SK-N-MC (cell line): ENCODE data around the gene LOXHD1.

Experiments used
- DNase-seq: peaks from one replicate; pipeline ENCODE4 v3.0.0-alpha.2; 2011; ENCODE audit warnings: low read depth, low spot score
- H3K27ac ChIP-seq: fragments of 200-600 bp; sonication (generic); 2 replicates; pipeline ENCODE4 v1.5.1; 2016; ENCODE audit warnings: mixed run types
- H3K36me3 ChIP-seq: fragments of 200-600 bp; sonication (generic); 2 replicates; pipeline ENCODE4 v1.6.1; 2017; ENCODE audit warnings: antibody characterized with exemption, low read length, mixed read lengths; ENCODE audit not compliant: insufficient read depth
- H3K4me3 ChIP-seq: fragments of 200-600 bp; sonication (generic); 2 replicates; pipeline ENCODE4 v1.5.1; 2016
- H3K9ac ChIP-seq: fragments of 200-600 bp; sonication (generic); 2 replicates; pipeline ENCODE4 v1.8.0; 2017; ENCODE audit warnings: mixed run types, mixed read lengths; ENCODE audit not compliant: insufficient read length
- H3K9me3 ChIP-seq: fragments of 200-600 bp; sonication (generic); 2 replicates; pipeline ENCODE4 v1.6.1; 2017; ENCODE audit warnings: low read depth, mild to moderate bottlenecking, antibody characterized with exemption, low read length, moderate library complexity, mixed read lengths
- EZH2 ChIP-seq: fragments of 200-600 bp; sonication (generic); IDR thresholded peaks from one replicate; pipeline ENCODE4 v1.6.1; 2017; ENCODE audit warnings: antibody characterized with exemption
- FOXP2 ChIP-seq: optimal IDR thresholded peaks from 2 replicates; pipeline ENCODE3; 2011; ENCODE audit warnings: mild to moderate bottlenecking, moderate library complexity; ENCODE audit not compliant: insufficient read depth; ENCODE audit errors: extremely low read length, control extremely low read depth
- POLR2AphosphoS5 ChIP-seq: IDR thresholded peaks from 2 replicates; pipeline ENCODE4 v1.6.1; 2012; ENCODE audit warnings: mild to moderate bottlenecking, low read depth, low read length, borderline replicate concordance

LOXHD1 gene

GRCh38 chr18:46696268-46696667 is 39.2 kb upstream of the LOXHD1 start:
- H3K4me3 ChIP-seq = no peak overlapping the region
- no peaks in the 10 kb centered on the region for H3K9me3 ChIP-seq
- TF ChIP-seq FOXP2 (no peak), POLR2AphosphoS5 (no peak), EZH2 (no peak)
- H3K27ac ChIP-seq = no peak overlapping the region
- no peaks in the 10 kb centered on the region for H3K36me3 ChIP-seq
- H3K9ac ChIP-seq = no peak overlapping the region
- no peak for DNase-seq

- no peak overlapping the region for H3K27ac ChIP-seq
- no peaks in the 10 kb centered on the region for H3K9me3 ChIP-seq
- DNase-seq = no peak
- no peaks in the 10 kb centered on the region for H3K36me3 ChIP-seq
- no peak overlapping the region for H3K4me3 ChIP-seq
- TF ChIP-seq POLR2AphosphoS5 = no peak
- TF ChIP-seq EZH2 = no peak
- no peak for TF ChIP-seq FOXP2
- no peak overlapping the region for H3K9ac ChIP-seq
Observed at GRCh38 chr18:46693996-46694395, 37.0 kb upstream of the LOXHD1 start.

- no peak for TF ChIP-seq EZH2
- TF ChIP-seq FOXP2 = no peak
- TF ChIP-seq POLR2AphosphoS5 = no peak
Observed at GRCh38 chr18:46688853-46689525, 32.0 kb upstream of the LOXHD1 start.

GRCh38 chr18:46686186-46686585 is 29.2 kb upstream of the LOXHD1 start:
- Histone ChIP-seq H3K9ac (no peak overlapping the region), H3K27ac (no peak overlapping the region), H3K36me3 (no peaks in the 10 kb centered on the region), H3K9me3 (no peaks in the 10 kb centered on the region), H3K4me3 (no peak overlapping the region)
- DNase-seq = no peak
- TF ChIP-seq EZH2 = no peak
- TF ChIP-seq POLR2AphosphoS5 = no peak
- TF ChIP-seq FOXP2 = no peak

More at GRCh38 chr18:46688853-46689525, 32.0 kb upstream of the LOXHD1 start:
- Histone ChIP-seq H3K9me3 (no peaks in the 10 kb centered on the region), H3K4me3 (no peak overlapping the region), H3K9ac (no peak overlapping the region), H3K36me3 (no peaks in the 10 kb centered on the region), H3K27ac (no peak overlapping the region)
- no peak for DNase-seq

- H3K9me3 ChIP-seq = no peaks in the 10 kb centered on the region
- TF ChIP-seq FOXP2 (no peak), POLR2AphosphoS5 (no peak), EZH2 (no peak)
- H3K4me3 ChIP-seq = no peak overlapping the region
- H3K36me3 ChIP-seq = no peaks in the 10 kb centered on the region
- H3K27ac ChIP-seq = no peak overlapping the region
- H3K9ac ChIP-seq = no peak overlapping the region
- no peak for DNase-seq
Observed at GRCh38 chr18:46683252-46683651, 26.2 kb upstream of the LOXHD1 start.

- no peak overlapping the region for H3K4me3 ChIP-seq
- no peak overlapping the region for H3K9ac ChIP-seq
- H3K9me3 ChIP-seq = no peaks in the 10 kb centered on the region
- no peak for TF ChIP-seq FOXP2
- TF ChIP-seq POLR2AphosphoS5 = no peak
- TF ChIP-seq EZH2 = no peak
- DNase-seq = no peak
- no peaks in the 10 kb centered on the region for H3K36me3 ChIP-seq
- H3K27ac ChIP-seq = no peak overlapping the region
Observed at GRCh38 chr18:46680784-46681695, 24.0 kb upstream of the LOXHD1 start.

GRCh38 chr18:46679846-46680598 is 23.0 kb upstream of the LOXHD1 start:
- Histone ChIP-seq H3K36me3 (no peaks in the 10 kb centered on the region), H3K27ac (no peak overlapping the region), H3K9me3 (no peaks in the 10 kb centered on the region), H3K9ac (no peak overlapping the region), H3K4me3 (no peak overlapping the region)
- no peak for DNase-seq
- TF ChIP-seq EZH2 = no peak
- TF ChIP-seq FOXP2 = no peak
- TF ChIP-seq POLR2AphosphoS5 = no peak

- no peak for DNase-seq
- Histone ChIP-seq H3K9me3 (no peaks in the 10 kb centered on the region), H3K36me3 (no peaks in the 10 kb centered on the region), H3K9ac (no peak overlapping the region), H3K27ac (no peak overlapping the region), H3K4me3 (no peak overlapping the region)
- no peak for TF ChIP-seq FOXP2
- TF ChIP-seq EZH2 = no peak
- TF ChIP-seq POLR2AphosphoS5 = no peak
Observed at GRCh38 chr18:46678785-46679399, 21.9 kb upstream of the LOXHD1 start.
